Amniotic epithelial cell (primary cell): ENCODE data around the gene SEC24C.
A peak's percentile ranks its signal among the peaks of the same experiment; 100 is the strongest.
"Not testable (repeated sequence)": the region's sequence is repeated elsewhere in the genome, so short reads cannot be mapped to it uniquely, and the experiment has no call there.

ENCODE experiments used
- DNase-seq: peaks from one replicate; pipeline ENCODE4 v3.0.0-alpha.2; 2010; ENCODE audit warnings: low read depth

Gene SEC24C

DNA sequence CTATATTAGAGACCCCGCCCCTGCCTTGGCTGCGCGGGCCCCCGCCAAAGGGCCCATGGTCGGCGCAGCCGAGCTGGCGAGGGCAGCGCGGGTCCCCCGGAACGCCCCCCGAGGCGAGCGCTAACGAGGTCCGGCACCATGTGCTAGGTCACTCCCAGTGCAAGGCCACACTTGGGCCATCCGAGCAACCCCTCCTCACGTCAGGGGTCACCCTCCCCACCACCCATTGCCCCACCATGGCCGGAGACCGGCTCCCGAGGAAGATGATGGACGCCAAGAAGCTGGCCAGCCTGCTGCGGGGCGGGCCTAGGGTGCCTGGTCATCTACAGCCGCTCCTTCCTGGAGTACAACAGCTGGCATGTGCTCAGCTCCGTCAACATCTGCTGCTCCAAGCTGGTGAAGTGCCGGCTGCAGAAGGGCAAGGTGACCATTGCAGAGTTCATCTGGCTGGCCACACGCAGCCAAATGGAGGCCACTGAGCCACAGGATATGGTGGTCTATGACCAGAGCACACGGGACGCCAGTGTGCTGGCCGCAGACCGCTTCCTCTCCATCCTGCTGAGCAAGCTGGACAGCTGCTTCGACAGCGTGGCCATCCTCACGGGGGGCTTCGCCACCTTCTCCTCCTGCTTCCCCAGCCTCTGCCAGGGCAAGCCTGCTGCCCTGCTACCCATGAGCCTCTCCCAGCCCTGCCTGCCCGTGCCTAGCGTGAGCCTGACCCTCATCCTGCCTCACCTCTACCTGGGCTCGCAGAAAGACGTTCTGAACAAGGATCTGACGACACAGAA lies 12.4 kb upstream of the SEC24C start:
- no peak for DNase-seq

DNA sequence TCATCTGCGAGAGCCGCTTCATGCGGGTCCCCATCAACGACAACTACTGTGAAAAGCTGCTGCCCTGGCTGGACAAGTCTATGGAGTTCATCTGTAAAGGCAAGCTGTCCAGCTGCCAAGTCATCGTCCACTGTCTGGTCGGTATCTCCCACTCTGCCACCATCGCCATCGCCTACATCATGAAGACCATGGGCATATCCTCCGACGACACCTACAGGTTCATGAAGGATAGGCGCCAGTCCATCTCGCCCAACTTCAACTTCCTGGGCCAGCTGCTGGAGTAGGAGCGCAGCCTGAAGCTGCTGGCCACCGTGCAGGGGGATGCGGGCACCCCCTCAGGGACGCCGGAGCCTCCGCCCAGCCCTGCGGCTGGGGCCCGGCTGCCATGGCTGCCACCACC lies 11.7 kb upstream of the SEC24C start:
- DNase-seq: no peak

DNA sequence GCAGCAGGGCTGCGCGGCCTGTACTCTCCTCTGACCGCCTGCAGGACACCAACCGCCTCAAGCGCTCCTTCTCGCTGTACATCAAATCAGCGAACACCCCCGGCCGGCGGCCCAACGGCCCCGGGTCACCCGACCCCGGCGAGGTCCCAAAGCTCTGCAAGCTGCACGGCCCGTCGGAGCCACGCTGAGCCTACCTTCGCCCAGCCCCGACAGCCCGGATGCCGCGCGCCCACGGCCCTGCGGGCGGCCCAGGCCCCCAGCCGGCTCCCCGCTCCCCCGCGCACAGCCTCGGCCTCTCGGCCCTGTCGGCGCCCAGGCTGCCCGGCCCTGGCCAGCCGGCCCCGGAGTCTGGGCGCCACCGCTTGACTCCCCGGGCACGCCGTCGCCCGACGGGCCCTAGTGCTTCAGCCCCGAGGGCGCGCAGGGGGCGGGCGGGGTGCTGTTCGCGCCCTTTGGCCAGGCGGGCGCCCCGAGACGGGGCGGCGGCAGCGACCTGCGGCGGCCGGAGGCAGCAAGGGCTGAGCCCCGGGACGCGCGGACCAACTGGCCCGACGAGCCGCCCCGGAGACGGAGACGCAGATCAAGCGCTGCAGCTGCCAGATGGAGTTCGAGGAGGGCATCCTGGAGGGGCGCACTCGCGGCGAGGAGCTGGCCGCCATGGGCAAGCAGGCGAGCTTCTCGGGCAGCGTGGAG lies 11.1 kb upstream of the SEC24C start:
- DNase-seq: no peak

DNA sequence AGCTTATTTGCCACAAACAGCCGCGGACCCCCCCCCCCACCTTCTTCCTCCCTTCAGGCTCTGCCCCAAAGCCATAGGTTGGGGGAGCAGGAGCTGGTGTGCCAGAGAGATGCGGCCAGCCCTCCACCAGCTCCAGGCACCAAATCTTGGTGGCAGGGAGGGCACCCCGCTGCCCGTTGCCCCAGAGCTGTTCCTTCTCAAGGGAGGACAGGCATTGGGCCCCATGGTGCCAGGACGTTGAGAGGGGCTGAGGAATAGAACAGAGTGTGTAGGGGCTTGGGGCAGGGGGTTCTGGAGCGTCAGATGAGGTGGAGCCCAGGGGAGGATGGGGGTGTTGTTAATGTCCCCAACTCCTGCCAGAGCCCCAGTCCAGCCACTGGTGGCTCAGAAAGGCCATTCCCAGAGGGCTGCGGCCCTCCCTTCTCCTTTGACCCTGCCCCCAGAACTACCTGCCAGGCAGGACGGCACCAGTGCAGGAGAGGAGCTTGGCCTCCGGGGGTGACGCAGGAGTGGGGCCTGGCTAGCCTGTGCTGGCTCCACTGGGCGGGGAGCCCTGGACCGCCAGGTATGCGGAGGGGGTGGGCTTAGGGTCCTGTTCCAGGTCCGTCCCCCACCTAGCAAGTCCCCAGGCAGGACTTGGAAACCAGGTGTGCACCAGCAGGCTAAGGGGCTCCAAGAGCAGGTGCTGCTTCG lies 10.0 kb upstream of the SEC24C start:
- DNase-seq: no peak

DNA sequence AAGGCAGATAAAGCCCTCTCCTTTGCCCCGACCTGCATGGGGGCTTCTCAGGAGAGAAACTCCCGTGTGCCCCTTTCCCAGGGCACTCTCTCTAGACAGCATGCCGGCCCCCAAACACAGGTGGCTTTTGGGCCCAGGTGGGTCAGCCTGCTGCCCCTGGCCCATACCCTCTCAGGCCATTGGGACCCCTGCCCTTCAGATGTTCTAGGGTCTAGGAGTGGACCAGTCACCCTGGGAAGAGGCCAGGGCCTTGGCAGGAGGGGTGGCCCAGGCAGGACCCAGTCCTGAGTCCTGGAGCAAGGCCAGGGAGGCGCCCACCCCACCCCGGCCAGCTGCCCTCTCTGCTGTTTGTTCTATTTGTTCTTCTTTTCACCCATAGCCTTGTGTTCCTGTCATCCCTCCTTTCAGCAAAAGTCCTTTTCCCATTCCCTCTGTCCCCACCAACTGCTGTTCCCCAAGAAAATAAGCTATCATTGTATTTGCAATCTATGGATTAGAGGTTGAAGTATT lies 9.3 kb upstream of the SEC24C start:
- no peak for DNase-seq

DNA sequence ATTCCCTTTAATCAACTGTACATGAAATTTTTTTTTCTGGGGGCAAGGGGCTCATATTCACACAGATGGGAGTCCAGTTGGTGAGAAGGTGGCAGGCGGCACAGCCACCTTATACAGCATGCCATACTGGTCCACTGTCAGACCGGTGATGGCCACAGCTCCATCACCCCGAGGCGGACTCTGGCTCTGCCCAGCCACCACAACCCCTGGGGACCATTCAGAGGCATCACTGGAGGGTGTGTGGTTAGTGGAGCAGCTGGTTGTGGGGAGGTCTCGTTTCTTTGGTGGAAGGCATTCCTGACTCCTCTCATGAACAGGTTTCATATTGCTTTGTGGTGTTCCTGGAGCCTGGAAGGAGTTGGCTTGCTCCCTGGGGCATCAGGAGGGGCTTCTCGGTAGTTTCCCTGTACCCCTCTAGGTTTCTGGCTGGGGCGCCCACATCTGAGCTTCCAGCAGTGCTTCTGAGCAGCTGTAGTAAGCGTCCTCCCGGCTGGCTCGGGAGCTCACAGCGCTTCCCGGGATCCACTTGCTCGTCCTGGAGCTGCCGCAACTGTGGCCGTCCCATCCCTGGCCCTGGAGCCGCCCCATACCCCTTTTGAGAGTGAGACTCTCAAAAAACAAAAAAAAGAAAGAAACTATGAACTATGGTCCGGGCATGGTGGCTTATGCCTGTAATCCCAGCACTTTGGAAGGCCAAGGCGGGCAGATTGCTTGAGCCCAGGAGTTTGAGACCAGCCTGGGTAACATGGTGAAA lies 3.5 kb upstream of the SEC24C start:
- DNase-seq: not testable (repeated sequence)

DNA sequence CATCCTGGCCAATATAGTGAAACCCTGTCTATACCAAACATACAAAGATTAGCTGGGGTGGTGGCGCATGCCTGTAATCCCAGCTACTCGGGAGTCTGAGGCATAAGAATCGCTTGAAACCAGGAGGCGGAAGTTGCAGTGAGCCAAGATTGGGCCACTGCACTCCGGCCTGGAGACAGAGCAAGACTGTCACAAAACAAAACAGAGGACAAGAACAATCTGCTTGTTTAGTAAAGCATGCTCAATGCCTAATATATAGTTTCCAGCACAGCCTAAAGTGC lies 1.8 kb upstream of the SEC24C start:
- no peak for DNase-seq

DNA sequence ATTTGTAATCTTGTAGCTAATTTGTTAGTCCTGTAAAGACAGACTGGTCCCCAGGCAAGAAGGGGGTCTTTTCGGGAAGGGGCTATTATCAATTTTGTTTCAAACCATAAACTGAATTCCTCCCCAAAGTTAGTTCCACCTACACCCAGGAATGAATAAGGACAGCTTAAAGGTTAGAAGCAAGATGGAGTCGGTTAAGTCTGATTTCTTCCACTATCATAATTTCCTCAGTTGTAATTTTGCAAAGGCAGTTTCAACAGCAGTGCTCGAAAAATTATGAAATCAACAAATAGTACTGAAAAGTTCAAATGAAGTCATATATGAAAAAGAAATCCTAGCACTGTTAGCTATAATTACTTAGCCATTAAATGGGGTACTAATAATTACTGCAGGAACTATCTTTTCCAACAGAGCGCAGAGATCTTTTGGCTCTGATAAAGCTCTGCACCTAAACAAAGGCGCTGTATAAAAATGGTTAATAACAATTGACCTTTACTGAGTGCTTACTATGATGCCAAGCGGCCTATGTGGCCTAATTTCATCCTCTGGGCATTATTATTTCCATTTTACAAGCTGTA lies 756 bp upstream of the SEC24C start:
- no peak for DNase-seq

DNA sequence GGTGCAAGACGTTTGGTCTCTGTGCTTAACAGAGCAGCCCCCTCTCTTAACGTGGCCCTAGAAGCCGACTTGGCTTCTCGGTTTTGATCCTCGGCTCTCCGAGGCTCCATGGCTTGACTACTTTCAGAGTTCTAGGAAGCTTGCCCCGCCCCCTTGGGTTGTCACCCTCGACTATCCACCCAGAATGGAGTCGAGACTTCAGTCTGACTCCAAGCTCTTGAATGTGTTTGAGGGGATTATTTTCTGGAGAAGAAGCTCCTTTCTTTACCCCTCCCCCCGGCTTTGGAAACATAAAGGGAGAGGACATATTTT lies 448 bp downstream of the SEC24C start:
- DNase-seq: peak; percentile 62

DNA sequence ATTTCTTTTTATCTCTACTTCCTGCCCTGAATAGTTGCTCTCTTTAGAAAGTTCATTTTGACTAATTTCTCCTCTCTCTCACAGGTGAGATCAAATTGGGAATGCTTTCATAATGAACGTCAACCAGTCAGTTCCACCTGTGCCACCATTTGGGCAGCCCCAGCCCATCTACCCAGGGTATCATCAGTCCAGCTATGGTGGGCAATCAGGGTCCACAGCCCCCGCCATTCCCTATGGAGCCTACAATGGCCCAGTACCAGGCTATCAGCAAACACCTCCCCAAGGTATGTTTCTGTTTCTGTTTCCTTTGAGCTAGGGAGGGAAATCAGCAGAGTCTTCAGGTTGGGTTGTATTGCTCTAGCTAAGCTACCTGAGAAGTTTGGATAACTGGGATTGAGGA lies 2.5 kb downstream of the SEC24C start:
- DNase-seq: no peak

DNA sequence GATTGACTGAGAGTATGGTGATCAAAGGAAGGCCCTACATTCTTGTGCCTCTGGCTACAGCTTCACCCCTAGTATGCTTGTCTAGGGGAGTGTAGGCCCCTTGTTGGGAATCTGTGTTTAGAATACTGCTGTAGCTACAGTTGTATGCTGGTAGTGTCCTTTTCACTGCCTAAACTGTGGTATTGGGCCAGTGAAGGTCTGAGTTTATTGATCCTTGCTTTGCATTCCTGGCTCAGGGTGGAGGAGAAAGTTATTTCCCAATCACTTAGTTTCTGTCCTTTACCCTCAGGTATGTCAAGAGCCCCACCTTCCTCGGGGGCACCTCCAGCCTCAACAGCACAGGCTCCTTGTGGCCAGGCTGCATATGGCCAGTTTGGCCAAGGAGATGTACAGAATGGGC lies 6.6 kb downstream of the SEC24C start:
- DNase-seq: no peak

DNA sequence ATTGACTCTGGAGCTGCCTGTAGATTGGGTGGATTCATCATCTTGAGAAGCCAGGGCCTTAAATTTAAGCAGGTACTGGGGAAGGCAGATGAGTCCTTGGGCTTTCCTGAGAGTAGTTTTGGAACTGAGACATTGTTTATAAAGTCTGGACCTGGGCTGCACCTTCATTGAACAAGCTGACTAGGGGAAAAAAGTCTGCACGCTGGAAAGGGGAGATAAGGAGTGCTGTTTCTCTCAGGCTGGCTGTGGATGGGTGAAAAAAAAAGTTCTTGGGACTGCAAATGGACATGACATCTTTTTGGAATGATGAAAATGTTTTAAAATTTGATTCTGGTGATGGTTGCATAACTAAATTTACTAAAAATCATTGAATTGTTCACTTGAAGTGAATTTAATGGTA lies 12.0 kb downstream of the SEC24C start:
- DNase-seq: no peak

DNA sequence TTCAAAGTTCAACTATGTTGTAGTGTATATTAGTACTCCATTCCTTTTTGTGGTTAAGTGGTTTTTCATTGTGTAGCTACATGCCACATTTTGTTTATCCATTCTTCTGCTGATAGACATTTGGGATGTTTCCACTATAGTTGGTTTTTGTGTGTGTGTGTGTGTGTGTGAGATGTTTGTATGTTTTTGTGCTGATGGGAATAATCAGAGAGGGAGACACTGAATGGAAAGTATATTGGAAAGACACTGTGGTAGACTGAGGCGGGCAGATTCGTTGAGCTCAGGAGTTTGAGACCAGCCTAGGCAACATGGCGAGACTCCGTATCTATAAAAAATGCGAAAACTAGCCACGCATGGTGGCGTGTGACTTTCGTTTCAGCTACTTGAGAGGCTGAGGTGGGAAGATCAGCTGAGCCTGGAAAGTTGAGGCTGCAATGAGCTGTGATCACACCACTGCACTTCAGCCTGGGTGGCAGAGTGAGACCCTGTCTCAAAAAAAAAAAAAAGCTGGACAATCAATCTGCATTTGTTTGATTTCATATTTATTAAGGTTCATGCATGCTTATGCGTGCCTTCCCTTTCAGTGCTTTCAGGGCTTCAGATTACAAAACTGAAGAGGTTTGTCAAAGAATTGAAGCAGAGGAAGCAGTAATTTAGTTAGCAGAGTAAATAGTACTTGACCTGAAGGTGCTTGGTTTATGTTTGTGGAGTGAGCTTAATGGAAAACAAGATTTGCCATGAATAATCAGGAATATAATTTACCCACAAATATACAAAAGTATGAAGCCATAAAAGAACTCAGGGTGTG lies 14.7 kb downstream of the SEC24C start:
- DNase-seq: no peak

DNA sequence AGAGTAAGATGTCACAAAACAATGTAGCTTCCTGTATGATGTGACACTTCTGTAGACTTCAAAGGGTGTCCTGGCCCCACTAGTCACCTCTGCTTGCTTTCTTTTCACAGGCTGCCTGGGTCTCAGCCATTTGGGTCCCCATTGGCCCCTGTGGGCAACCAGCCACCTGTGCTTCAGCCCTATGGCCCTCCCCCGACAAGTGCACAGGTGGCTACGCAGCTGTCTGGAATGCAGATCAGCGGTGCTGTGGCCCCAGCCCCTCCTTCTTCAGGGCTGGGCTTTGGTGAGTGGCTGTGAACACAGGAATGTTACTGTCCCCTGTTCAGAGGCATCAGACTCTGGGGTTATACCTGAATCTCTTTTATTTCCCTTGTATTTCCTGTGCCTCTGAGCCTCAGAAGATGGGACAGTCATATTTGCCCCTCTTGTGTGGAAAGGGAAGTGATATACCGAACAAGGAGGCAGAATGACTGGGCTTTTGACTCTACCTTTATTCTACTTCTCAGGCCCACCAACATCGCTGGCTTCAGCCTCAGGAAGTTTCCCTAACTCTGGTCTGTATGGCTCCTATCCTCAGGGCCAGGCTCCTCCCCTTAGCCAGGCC lies 15.4 kb downstream of the SEC24C start:
- no peak for DNase-seq

DNA sequence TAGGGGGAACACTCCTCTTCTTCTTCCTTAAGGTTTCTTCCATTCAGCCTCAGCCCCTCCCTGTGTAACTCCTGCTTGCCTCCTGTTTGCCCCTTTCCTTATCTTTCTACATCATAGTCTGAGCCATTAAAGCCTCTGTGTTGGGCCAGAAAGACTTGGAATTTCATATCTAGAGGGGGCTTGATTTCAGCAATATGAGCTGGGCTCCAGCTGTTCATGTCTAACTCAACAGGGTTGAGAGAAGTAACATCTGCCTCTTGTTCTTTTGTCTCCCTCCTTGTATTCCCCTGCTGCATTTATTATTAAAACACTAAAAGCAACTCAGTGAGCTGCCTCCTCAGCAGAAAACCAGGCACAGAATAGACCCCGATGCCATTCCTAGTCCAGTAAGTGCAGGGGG lies 17.6 kb downstream of the SEC24C start:
- DNase-seq: no peak

DNA sequence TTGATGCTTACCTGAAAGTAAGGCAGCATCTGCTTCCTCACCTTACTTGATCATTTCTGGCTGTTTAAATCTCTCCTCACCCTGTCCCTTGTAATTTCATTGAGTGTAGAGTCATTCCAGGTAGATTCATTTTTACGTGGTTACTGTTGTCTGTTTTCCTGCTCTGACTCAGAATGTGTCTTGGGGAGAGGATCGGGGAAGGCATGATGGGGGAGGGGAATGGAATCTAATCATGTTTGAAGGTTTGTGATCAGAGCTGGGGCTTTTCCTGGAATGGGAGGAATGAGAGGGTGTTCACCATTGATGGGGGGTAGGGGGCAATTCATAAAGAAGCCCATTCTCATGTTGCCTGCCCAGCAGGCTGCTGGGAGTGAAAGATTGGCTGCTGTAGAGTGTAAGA lies 18.7 kb downstream of the SEC24C start:
- peak; percentile 51 for DNase-seq

DNA sequence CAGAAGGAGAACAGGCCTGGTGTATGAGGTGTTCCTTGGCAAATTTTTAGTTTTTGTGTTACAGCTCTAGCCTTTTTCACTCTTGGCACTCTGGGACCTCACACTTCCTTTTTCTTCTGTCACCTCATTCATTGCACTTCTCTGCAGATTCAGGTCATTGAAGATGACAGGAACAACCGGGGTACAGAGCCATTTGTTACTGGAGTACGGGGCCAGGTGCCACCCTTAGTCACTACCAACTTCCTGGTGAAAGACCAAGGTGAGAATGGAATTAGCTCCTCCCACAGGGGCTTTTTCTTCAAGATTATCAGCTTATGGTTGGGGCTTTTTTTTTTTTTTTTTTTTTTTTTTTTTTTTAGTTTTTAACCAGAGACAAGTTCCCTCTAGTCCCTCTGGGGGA lies 19.2 kb downstream of the SEC24C start:
- DNase-seq: no peak

DNA sequence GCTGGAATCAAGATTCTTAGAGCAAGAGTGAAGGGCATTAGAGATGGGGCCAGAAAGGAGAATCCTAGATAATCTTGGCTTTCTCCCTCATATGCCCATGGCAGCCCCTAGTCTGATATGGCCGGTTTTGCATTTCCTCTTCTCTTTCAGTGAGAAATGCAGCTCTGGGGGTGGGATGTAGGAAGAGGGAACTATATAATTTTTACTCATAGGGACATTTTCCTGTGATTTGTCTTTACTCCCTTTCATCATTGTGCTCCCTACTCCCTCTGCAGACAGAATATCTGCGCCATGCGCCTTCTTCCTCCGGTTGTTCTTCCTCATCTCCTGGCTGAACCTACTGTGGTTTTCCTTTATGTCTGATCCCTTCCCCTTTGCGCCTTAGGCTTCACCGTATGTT lies 20.9 kb downstream of the SEC24C start:
- DNase-seq: no peak

DNA sequence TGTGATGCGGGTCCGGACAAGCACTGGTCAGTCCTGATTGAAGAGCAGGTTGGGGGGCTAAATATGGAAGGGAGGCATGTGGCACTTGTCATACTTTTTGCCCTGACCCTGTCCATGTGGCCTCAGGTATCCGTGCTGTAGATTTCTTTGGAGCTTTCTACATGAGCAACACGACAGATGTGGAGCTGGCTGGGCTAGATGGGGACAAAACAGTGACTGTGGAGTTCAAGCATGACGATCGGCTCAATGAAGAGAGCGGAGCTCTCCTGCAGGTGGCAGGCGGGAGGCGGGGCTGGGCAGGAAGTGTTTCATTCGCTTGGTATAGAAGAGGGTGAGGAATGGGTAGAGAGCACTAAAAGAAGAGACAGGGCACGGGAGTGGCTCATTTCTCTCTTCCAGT lies 24.7 kb downstream of the SEC24C start:
- no peak for DNase-seq

DNA sequence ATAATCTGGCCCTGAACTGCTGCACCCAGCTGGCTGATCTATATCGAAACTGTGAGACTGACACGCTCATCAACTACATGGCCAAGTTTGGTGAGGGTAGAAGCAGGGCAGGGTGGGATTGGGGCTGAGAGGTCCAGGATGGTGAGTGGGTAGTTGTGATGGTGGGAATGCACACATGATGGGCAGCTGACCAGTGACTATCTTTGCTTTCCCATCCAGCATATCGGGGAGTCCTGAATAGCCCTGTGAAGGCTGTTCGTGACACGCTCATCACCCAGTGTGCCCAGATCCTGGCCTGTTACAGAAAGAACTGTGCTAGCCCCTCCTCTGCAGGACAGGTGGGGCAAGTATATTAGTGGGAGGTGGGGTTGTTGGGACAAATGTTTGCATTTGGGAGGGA lies 25.2 kb downstream of the SEC24C start:
- DNase-seq: no peak

DNA sequence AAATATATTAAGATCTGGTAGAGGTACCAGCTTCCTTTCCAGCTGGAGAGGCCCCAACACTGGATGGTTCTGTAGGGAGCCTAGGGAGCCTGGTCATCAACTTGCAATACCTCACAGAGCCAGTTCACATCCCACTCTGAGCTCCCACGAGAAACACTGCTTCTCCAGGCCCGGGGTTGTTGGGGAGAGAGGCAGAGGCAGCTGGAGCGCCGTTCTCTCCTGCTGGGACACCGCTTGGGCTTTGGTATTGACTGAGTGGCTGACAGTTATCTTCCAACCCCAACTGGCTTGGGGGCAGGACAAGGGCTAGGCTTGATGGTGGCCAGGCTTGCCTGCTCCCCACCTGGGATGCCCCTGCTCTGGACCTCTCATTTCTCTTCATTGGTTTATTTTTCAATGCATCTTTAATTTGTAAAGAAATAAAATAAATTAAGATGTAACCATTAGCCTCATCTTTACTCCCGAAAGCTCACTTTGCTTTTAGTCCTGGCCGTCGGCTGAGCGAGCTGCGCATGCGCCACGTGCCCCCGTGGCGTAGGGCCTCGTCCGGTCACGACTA lies 27.6 kb downstream of the SEC24C start:
- peak; percentile 13 for DNase-seq
